GM19372 (cell line): ENCODE results near the gene EXOC6B.
"Not testable (repeated sequence)": the region's sequence is repeated elsewhere in the genome, so short reads cannot be mapped to it uniquely, and the experiment has no call there.

Experiments
- ATAC-seq: cut with Tn5 transposase; IDR thresholded peaks from one replicate; pipeline ENCODE4 v1.9.1; 2021; ENCODE audit warnings: mild to moderate bottlenecking, low read depth, moderate library complexity; ENCODE audit not compliant: unreplicated experiment

EXOC6B gene

DNA sequence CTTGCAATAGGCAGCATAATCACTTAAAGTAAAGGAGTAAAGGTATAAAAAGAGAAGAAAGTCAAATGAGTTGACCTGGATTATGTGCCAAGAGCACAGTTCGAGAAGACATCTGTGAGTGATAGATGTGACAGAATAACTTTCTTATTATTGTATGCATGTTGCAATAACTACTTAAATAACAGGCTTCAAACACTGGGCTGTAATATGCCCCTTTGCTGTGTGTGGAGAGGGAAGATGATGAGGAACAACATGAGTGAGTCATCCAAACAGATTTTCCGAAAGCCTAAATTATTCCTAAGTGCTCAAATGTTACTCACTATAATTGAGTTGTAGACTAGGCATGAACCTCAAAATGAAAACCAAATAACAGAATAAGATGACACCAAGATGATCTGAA lies 328.1 kb downstream of the EXOC6B start:
- ATAC-seq, result no peak

DNA sequence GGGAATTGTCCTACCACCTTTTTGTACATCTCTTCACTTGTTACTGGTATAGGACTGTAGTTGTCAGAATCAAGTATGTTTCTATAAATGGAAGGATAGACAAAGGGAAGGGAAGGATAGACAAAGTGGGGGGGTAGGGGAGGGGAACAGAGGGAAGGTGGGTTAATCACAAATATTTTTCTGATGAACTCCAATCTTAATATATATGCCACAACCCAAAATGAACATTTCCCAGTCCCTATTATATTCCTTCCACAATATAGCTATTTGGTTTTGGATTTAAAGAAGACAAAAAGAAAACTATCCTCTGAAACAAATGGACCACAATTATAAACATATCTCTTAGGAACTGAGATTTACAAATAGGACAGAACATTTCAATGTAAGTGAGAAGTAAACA lies 329.4 kb downstream of the EXOC6B start:
- no peak for ATAC-seq

DNA sequence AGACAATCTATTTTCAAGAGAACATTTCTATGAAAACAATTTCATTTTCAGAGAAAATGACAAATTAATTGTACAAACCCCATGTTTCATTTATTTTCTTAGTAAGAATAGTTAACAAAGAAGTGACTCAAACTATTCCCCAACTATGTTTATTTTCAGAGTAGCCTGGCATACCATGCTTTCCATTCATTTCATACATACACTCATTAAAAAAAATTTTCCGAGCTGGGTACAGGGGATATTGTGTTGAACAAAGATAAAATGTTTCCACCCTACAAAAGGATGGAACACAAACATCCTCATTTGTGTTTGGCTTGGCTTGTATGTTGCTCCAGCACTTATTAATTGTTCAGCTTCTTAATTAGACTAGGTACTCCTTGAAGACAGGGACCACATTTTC lies 331.4 kb downstream of the EXOC6B start:
- no peak for ATAC-seq

DNA sequence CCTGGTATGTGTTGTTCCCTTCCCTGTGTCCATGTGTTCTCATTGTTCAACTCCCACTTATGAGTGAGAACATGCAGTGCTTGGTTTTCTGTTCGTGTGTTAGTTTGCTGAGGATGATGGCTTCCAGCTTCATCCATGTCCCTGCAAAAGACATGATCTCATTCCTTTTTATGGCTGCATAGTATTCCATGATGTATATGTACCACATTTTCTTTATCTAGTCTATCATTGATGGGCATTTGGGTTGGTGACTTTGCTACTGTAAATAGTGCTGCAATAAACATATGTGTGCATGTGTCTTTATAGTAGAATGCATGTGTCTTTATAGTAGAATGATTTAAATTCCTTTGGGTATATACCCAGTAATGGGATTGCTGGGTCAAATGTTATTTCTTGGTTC lies 341.2 kb downstream of the EXOC6B start:
- ATAC-seq, result not testable (repeated sequence)

DNA sequence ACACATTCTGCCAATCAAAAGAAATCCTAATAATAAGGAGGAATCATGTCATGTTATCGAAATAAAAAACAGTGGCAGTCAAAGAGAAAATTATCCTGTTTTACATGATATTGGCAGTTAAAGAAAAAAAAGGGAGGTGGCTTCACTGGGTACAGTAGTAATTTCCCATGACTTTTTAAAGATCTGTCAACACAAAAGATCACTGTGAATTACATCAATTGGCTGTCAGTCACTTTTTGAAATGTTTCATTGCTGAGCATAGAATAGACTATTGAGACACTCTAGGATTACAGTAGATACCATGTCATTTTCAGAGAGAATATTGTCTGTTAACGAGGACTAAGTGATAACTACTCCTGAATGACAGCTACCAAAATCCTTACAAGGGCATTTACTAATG lies 342.5 kb downstream of the EXOC6B start:
- ATAC-seq, result no peak

DNA sequence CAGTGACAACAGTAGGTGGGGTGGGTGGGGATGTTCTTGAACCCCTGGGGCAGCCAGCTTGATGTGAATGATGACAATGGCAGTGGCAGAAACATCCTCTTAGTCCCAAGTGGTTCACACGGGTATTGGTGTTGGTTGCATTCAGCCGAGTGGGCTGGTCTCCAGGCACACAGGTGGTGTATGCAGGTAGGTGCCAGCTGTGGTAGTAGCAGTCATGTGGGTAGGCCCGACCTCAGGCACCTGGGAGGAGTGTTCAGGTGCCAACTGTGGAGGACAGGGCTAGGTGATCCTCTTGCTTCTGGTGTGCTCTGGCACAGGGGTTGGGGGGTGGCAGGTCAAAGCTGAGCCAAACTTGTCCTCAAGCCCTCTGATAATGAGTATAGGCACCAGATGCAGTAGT lies 350.6 kb downstream of the EXOC6B start:
- no peak for ATAC-seq

DNA sequence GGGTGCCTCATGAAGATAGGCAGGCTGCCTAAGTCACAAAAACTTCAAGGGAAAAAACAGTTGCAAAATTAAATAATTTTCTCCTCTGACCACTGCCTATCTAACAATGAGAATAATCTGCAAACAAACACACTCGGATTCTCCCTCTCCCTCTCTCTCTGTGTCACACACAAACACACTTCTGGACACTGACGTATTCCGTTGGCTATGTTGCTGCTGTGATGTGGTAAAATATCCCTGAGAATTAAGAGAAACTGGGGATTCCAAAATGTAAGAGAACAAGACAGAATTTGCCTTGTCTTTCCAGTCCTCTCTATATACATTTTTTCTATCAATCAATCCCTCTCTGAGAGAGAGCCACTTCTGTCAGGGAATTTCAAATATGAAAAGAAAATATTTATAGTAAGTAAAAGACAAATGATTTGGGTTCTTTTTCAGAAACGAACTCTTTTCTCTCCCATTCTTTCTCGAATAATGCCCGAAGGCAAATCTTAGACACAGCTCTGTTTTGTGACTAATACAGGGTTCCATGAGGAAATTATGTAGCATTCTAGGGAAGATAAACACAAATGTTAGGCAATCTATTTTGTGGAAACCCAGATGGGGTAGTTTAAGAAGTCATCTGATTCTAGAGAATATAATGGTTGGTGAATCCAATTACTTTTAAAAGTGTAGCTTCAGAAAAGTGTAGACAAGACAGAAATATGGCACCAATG lies 367.9 kb downstream of the EXOC6B start:
- no peak for ATAC-seq

DNA sequence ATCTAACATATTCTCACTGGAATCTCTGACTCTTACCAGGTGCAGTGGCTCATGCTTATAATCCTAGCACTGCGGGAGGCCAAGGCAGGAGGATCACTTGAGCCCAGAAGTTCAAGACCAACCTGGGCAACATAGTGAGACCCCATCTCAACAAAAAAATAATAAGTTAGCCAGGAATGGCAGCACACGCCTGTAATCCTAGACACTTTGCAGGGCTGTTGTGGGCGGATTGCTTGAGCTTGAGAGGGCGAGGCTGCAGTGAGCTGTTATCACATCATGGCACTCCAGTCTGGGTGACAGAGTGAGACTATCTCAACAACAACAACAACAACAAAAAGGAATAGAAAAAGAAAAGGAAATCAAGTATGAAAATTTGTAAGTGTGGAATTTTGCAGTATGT lies 371.6 kb downstream of the EXOC6B start:
- ATAC-seq, result no peak

DNA sequence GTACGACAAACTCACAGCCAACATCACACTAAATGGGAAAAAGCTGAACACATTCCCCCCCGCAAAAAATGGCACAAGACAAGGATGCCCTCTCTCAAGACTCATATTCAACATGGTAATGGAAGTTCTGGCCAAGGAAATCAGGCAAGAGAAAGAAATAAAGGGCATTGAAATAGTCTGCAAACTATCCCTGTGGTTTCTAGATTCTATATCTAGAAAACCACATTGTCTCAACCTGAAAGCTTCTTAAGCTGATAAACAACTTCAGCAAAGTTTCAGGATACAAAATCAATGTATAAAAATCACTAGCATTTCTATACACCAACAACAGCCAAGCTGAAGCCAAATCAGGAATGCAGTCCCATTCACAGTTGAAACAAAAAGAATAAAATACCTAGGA lies 383.6 kb downstream of the EXOC6B start:
- ATAC-seq, result no peak

DNA sequence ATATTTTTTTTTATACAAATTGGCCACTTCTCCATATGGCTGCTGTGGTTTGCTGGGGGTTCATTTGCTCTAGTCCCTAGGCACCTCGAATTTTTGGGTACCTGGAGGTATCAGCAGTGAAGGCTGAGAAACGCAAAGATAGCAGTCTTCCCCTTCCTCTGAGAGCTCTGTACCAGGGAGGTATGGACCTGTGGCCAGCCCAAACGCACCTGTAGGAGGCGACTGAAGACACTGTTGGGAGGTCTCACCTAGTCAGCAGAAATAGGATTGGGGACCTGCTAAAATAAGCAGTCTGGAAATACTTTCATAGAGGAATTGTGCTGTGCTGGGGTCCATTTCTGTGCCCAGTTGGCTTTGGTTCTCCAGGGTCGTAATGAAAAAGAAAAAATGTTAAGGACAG lies 385.9 kb downstream of the EXOC6B start:
- no peak for ATAC-seq

DNA sequence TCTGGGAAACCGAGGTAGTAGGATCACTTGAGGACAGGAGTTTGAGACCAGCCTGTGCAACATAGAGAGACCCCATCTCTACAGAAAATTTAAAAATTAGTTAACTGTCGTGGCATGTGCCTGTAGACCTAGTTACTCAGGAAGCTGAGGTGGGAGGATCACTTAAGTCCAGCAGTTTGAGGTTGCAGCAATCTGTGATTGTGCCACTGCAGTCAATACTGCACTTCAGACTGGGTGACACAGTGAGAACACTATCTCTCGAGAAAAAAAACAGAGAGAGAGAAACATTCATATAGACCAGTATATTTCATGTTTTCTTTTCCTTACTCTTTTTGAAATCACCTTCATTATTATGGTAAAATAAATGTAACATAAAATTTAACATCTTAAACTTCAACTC lies 387.5 kb downstream of the EXOC6B start:
- no peak for ATAC-seq

DNA sequence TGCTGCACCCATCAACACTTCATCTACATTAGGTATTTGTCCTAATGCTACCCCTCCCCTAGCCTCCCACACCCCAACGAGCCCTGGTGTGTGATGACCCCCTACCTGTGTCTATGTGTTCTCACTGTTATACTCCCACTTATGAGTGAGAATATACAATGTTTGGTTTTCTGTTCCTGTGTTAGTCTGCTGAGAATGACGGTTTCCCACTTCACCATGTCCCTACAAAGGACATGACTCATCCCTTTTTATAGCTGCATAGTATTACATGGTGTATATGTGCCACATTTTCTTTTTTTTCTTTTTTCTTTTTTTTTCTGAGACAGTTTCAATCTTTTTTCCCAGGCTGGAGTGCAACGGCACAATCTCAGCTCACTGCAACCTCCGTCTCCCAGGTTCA lies 394.1 kb downstream of the EXOC6B start:
- ATAC-seq, result no peak

DNA sequence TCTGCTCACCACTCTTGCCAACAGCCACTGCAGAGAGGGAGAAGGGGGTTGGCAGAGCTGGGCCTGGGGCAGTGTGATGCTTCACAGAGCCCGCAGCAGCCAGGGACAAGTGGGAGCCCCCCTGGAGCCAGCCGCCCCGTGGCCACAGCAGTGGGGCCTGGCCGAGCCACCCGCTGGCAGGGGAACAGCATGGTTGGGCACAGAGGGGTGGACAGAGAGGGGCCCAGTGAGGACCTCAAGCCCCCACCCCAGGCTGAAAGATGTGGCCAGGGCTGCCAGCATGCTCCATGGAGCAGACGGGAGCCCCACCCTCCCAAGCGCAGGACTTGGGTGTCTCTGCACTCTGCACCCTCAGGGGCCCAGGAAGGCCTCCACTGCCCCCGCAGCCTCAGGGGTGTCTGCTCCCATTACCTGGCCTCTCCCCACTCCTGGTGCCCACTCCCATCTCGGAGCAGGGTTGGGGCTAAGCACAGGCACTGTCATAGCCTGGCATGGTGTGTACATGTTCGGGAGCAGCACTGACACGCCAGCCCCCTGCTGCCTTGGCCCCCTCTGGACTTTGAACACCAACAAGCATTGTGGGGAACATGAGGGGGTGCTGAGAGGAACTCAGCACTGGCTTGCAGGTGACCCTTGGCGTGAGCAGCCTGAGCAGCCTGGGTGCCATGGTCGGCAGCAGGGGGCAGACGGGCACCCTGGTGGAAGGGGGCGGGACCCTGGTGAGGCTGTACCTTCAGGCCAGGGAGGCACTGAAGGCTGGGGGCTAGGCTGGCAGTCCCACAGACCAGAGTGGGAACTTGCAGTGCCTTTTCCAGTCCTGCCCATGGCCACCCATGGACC lies 398.6 kb downstream of the EXOC6B start:
- ATAC-seq, result no peak

DNA sequence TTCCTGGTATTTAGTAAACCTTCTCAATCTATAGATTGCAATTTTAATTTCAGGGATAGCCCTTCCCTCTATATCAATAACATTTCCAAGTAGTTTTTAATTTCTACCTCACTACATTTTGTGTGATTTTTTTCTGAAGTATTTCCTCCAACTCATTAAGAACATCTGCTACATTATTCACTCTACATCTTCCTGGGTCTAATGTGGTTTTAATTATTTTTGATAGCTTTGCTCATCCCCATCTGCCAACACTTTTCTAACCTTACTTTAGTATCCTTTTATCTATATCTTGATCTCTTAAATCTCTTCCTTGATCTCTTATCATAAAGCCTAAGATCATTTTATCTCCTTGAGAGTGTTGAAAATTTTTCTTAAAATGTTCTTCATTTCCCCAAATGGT lies 399.8 kb downstream of the EXOC6B start:
- ATAC-seq, result no peak

DNA sequence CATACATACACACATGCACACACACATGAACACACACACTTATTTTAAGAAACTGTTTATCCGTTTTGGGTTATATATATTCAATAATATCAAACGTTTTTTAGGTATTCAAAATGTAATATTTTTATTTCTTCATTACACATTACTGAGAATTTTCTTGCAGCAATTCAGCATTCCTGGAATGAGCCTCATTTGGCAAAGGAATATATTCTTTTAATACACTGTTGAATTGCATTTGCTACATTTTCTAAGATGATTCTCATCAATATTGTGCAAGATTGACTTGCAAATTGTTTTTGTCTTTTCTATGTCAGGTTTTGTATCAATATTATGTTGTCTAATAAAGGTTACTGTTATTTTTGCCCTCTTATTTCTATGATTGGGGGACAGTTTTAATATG lies 402.1 kb downstream of the EXOC6B start:
- ATAC-seq, result no peak

DNA sequence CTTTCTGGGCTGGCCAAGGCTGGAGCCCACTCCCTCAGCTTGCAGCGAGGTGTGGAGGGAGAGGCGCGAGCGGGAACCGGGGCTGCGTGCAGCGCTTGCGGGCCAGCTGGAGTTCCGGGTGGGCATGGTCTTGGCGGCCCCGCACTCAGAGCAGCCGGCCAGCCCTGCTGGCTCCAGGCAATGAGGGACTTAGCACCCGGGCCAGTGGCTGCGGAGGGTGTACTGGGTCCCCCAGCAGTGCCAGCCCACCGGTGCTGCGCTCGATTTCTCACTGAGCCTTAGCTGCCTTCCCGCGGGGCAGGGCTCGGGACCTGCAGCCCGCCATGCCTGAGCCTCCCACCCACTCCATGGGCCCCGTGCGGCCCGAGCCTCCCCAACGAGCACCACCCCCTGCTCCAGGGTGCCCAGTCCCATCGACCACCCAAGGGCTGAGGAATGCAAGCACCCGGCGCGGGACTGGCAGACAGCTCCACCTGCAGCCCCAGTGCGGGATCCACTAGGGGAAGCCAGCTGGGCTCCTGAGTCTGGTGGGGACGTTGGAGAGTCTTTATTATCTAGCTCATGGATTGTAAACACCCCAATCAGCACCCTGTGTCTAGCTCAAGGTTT lies 404.0 kb downstream of the EXOC6B start:
- not testable (repeated sequence) for ATAC-seq

DNA sequence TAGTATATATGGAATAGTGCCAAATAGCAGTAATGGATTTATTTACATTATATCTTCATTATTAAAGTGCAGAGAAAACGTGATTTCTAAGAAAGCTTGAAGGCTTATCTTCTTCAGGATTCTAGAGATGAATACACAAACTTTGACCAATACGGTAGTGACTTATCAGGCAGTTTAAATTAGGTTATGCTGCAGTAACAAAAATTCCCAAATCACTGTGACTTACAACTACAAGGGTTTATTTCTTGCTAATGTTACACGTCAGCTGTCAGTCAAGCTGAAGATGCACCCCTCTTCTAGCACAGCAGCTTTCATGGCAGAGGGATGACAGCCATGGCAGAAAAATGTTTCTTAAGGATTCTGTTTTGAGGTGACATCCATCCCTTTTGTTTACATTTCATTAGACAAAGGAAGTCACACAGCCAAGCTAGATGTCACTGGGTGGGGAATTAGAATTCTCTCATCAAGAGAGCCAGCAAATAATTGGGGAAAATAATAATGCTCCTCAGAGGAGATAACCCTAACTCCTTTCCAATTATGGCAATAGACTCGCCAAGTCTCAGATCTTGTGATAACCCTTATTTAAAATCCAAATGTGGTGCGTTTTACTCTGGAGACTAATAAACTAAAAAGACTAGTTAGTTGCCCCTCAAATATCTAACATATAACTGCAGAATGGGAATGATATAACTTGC lies 409.9 kb downstream of the EXOC6B start:
- ATAC-seq, result no peak

DNA sequence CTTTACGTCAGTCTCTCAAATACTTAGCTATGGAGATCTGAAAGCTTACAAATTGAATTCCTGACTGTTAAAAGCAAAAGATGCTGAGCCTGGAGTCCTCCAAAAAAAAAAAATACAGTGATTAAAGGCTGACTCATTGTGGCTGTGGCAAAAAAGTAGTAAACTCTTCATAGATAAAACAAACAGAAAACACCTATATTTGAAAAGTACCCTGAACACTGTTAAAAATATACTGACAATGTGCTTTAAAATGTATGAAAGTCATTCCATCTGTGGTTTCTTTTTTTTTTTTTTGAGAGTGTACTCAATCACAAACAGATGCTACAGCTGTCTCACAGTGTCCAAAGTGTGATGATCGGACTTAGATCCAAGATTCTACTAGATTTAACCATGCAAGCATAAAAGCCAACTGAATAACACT lies 410.6 kb downstream of the EXOC6B start:
- ATAC-seq, result no peak

DNA sequence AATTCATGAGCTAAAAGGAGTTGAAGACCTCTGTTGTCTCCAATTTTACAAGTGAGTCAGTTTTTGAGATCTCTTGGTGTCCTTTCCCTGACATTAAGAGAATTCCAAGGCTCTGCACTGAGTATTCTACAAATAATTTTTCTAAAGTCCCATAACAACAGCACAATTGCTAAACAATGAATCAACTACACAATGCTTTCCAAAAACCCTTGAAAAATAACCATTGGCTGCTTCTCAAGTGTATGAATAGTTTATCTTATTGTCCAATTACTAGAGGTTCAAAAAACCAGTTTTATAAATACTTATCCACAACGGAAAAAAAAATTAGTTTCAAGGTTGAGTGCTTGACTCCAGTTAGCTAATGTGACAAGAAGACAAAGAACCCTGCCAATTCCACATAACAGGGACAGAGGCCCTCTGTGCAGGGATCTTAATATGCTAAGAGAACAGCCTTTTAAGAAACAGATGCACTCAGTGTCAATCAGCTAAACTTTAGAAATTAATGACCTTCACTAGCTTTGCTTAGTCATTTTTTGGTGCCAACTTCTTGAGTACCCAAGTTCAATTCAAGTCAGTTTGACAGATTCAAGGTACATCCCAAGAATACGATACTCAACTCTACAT lies 411.6 kb downstream of the EXOC6B start:
- ATAC-seq, result no peak

DNA sequence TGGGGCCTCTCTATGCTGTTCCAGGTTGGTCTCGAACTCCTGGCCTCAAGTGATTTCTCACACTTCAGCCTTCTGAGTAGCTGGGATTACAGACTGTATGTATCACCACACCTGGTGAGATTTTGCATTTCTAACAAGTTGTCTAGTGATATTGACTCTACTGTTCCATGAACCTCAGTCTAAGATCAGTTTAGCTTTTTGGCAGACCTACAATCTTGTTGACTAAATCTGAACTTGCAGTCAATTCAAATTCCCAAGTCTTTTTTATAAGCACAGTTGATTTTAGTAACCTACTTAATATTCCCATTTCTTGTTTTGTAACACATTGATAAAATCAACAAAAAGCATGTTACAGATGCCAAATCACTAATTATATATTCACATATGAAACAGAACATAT lies 412.1 kb downstream of the EXOC6B start:
- no peak for ATAC-seq

DNA sequence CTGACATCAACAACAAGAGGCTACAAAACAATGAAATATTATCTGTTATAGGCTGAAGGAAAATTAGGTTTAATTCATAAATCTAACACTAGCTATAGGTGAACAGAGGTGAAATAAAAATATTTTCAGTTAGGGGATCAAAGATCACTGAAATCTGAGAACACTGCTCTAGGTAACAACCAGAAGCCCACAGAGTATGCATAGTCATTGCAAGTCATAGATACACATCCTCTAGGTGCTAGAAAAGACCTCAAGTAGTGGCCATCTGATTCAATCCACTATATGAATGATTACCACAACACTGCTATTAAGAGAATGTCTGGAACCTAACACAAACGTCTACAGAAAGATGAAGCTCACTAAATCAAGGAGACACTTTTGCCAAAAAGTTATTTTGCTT lies 413.6 kb downstream of the EXOC6B start:
- ATAC-seq, result no peak
